DOHH2 (cell line): Measurements from ENCODE around the gene ZNF341.

Source experiments
- H3F3A ChIP-seq: fragments of 200-600 bp; sonication (generic), shearing (Covaris generic); 2 replicates; pipeline ENCODE4 v1.6.0; 2016; ENCODE audit warnings: antibody characterized with exemption, mild to moderate bottlenecking; ENCODE audit not compliant: control insufficient read depth, insufficient read depth
- H3K27ac ChIP-seq: fragments of 200-600 bp; sonication (generic); 2 replicates; pipeline ENCODE4 v1.5.1; 2014; ENCODE audit warnings: low read depth, mild to moderate bottlenecking, low read length, moderate library complexity
- H3K27me3 ChIP-seq: fragments of 200-600 bp; sonication (generic); 2 replicates; pipeline ENCODE4 v1.6.1; 2014; ENCODE audit warnings: mild to moderate bottlenecking, low read length, mixed read lengths; ENCODE audit not compliant: control insufficient read depth
- H3K36me3 ChIP-seq: fragments of 200-600 bp; sonication (generic); 2 replicates; pipeline ENCODE4 v1.6.1; 2014; ENCODE audit warnings: mild to moderate bottlenecking, low read length, moderate library complexity, mixed read lengths; ENCODE audit not compliant: control insufficient read depth
- H3K4me1 ChIP-seq: fragments of 200-600 bp; sonication (generic); 2 replicates; pipeline ENCODE4 v1.6.1; 2014; ENCODE audit warnings: mild to moderate bottlenecking, low read length, mixed read lengths; ENCODE audit not compliant: control insufficient read depth
- H3K4me2 ChIP-seq: fragments of 200-600 bp; sonication (generic); 2 replicates; pipeline ENCODE4 v1.6.0; 2014; ENCODE audit warnings: mild to moderate bottlenecking, low read length, moderate library complexity
- H3K4me3 ChIP-seq: fragments of 200-600 bp; sonication (generic); 2 replicates; pipeline ENCODE4 v1.5.1; 2014; ENCODE audit warnings: mild to moderate bottlenecking, low read length, mixed read lengths
- H3K79me2 ChIP-seq: fragments of 200-600 bp; sonication (generic); 2 replicates; pipeline ENCODE4 v1.6.1; 2014; ENCODE audit warnings: mild to moderate bottlenecking, low read length, mixed read lengths; ENCODE audit not compliant: control insufficient read depth
- H3K9me2 ChIP-seq: fragments of 200-600 bp; sonication (generic); replicated peaks from 2 replicates; pipeline ENCODE4 v1.6.1; 2014; ENCODE audit warnings: mild to moderate bottlenecking, low read length, mixed read lengths; ENCODE audit not compliant: control insufficient read depth
- H3K9me3 ChIP-seq: fragments of 200-600 bp; sonication (generic); 2 replicates; pipeline ENCODE4 v1.6.1; 2014; ENCODE audit warnings: antibody characterized with exemption, low read length, mixed read lengths; ENCODE audit not compliant: control insufficient read depth, insufficient read depth
- H4K20me1 ChIP-seq: fragments of 200-600 bp; sonication (generic); 2 replicates; pipeline ENCODE4 v1.6.0; 2014; ENCODE audit warnings: low read depth, mild to moderate bottlenecking, antibody characterized with exemption, low read length, moderate library complexity; ENCODE audit not compliant: control insufficient read depth, insufficient read depth
- CTCF ChIP-seq: fragments of 200-600 bp; sonication (generic); IDR thresholded peaks from one replicate; pipeline ENCODE4 v1.5.1; 2014; ENCODE audit warnings: antibody characterized with exemption, mild to moderate bottlenecking, low read depth, low read length; ENCODE audit not compliant: poor library complexity, severe bottlenecking
- EZH2phosphoT487 ChIP-seq: fragments of 200-600 bp; sonication (generic); IDR thresholded peaks from 2 replicates; pipeline ENCODE4 v1.6.1; 2017; ENCODE audit warnings: borderline replicate concordance, mild to moderate bottlenecking, antibody characterized with exemption, low read length, moderate library complexity, mixed read lengths

Gene ZNF341

GRCh38 chr20:33821270-33821836 lies 89.6 kb downstream of the ZNF341 start:
- H3K36me3 ChIP-seq, result peaks cover 3% of the 10 kb centered on the region; the same call in 1 of the 2 replicates
- no peak overlapping the region for H3K4me3 ChIP-seq
- peaks cover 11% of the 10 kb centered on the region for H4K20me1 ChIP-seq
- no peaks in the 10 kb centered on the region for H3K9me3 ChIP-seq
- H3F3A ChIP-seq, result no peaks in the 10 kb centered on the region; the same call in 1 of the 2 replicates
- H3K79me2 ChIP-seq, result peaks cover 96% of the 10 kb centered on the region
- no peaks in the 10 kb centered on the region for H3K9me2 ChIP-seq
- H3K4me1 ChIP-seq, result peaks cover 30% of the 10 kb centered on the region
- H3K4me2 ChIP-seq, result no peak overlapping the region
- H3K27me3 ChIP-seq, result no peaks in the 10 kb centered on the region
- TF ChIP-seq EZH2phosphoT487, result no peak
- no peak for TF ChIP-seq CTCF
- H3K27ac ChIP-seq, result no peak overlapping the region

DNA sequence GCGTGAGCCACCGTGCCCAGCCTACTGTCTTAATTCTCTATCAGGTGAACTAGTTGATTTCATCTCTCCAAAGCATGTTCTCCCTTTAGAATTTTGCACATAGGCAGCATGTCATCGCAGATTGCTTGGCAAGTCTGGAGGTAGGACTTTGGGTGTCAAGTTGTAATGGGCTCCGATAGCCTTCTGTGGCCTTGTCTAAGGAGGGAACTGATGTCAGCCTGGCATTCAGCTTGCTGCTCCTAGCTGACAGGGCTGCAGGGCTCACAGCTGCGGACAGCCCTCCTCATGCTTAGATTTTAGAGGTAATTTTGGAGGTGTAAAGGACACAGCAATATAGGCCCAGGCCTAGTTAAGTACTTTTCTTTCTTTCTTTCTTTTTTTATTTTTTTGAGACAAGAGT lies 90.6 kb downstream of the ZNF341 start:
- peaks cover 96% of the 10 kb centered on the region for H3K79me2 ChIP-seq
- no peaks in the 10 kb centered on the region for H3K27me3 ChIP-seq
- no peak for TF ChIP-seq CTCF
- TF ChIP-seq EZH2phosphoT487, result no peak
- H3K27ac ChIP-seq, result no peak overlapping the region
- H3K9me2 ChIP-seq, result no peaks in the 10 kb centered on the region
- H3F3A ChIP-seq, result no peaks in the 10 kb centered on the region; the same call in 1 of the 2 replicates
- peaks cover 3% of the 10 kb centered on the region; the same call in 1 of the 2 replicates for H3K36me3 ChIP-seq
- H3K4me2 ChIP-seq, result no peak overlapping the region
- H3K4me3 ChIP-seq, result no peak overlapping the region
- H3K4me1 ChIP-seq, result peaks cover 36% of the 10 kb centered on the region
- H4K20me1 ChIP-seq, result peaks cover 15% of the 10 kb centered on the region
- no peaks in the 10 kb centered on the region for H3K9me3 ChIP-seq

GRCh38 chr20:33822991-33823390 lies 91.2 kb downstream of the ZNF341 start:
- H3K27ac ChIP-seq, result no peak overlapping the region
- TF ChIP-seq EZH2phosphoT487, result no peak
- no peak for TF ChIP-seq CTCF
- H3K27me3 ChIP-seq, result no peaks in the 10 kb centered on the region
- peaks cover 3% of the 10 kb centered on the region; the same call in 1 of the 2 replicates for H3K36me3 ChIP-seq
- H3F3A ChIP-seq, result no peaks in the 10 kb centered on the region; the same call in 1 of the 2 replicates
- H3K4me2 ChIP-seq, result no peak overlapping the region
- no peaks in the 10 kb centered on the region for H3K9me2 ChIP-seq
- no peaks in the 10 kb centered on the region for H3K9me3 ChIP-seq
- H3K4me1 ChIP-seq, result peaks cover 38% of the 10 kb centered on the region
- peaks cover 15% of the 10 kb centered on the region for H4K20me1 ChIP-seq
- no peak overlapping the region for H3K4me3 ChIP-seq
- H3K79me2 ChIP-seq, result peaks cover 96% of the 10 kb centered on the region

GRCh38 chr20:33824852-33825251 lies 93.1 kb downstream of the ZNF341 start:
- Histone ChIP-seq H3K9me3 (no peaks in the 10 kb centered on the region), H3K4me3 (no peak overlapping the region), H3K9me2 (no peaks in the 10 kb centered on the region), H3F3A (no peaks in the 10 kb centered on the region; the same call in 1 of the 2 replicates), H3K27ac (no peak overlapping the region), H3K4me1 (peaks cover 29% of the 10 kb centered on the region), H3K36me3 (no peaks in the 10 kb centered on the region), H4K20me1 (peaks cover 21% of the 10 kb centered on the region), H3K4me2 (no peak overlapping the region), H3K27me3 (no peaks in the 10 kb centered on the region), H3K79me2 (peaks cover 96% of the 10 kb centered on the region)
- no peak for TF ChIP-seq CTCF
- TF ChIP-seq EZH2phosphoT487, result no peak
